Panc1 (cell line): ENCODE results near the gene CYP2W1. TPM values are rescaled to one million over a fixed set of nuclear protein-coding genes. Genes with fewer than 3 reads are reported as not detected.

Experiments used
- ATAC-seq: fragments of 200-7000 bp; cut with Tn5 transposase; 2 replicates; pipeline ENCODE4 v1.9.1; 2020; ENCODE audit warnings: mild to moderate bottlenecking, moderate library complexity
- BruUV-seq: library from RNA; stranded (reverse); fragments of 400-500 nt; replicated peaks from 2 replicates; lab custom pipeline; 2021; lab: Mats Ljungman, UMichigan
- CTCF ChIA-PET: fragments of 300-600 bp; sonication (Branson Sonifier 250); formaldehyde crosslinking; loops from one replicate; lab custom pipeline; 2022; ENCODE audit warnings: antibody characterized with exemption; lab: Charles Lee
- POLR2A ChIA-PET: fragments of 300-600 bp; sonication (Branson Sonifier 250); formaldehyde crosslinking; loops from one replicate; lab custom pipeline; 2022; ENCODE audit warnings: antibody characterized with exemption; lab: Charles Lee
- DNase-seq: peaks from one replicate; pipeline ENCODE4 v3.0.0-alpha.2; 2010; ENCODE audit warnings: low read depth, low spot score
- H3K27ac ChIP-seq: 2 replicates; pipeline ENCODE4 v1.5.1; 2011; ENCODE audit warnings: mild to moderate bottlenecking, low read length, inconsistent platforms
- H3K27me3 ChIP-seq: fragments of 200-500 bp; sonication (Bioruptor generic); 2 replicates; pipeline ENCODE4 v1.6.0; 2014; ENCODE audit warnings: low read length, inconsistent platforms; ENCODE audit not compliant: control insufficient read depth, insufficient read depth
- H3K36me3 ChIP-seq: fragments of 200-500 bp; sonication (Bioruptor generic); 2 replicates; pipeline ENCODE4 v1.5.1; 2014; ENCODE audit warnings: inconsistent platforms, mild to moderate bottlenecking, low read length, moderate library complexity; ENCODE audit not compliant: control insufficient read depth, insufficient read depth
- H3K4me1 ChIP-seq: 2 replicates; pipeline ENCODE4 v1.5.1; 2011; ENCODE audit warnings: inconsistent platforms, mild to moderate bottlenecking, low read length, moderate library complexity; ENCODE audit not compliant: control insufficient read depth, insufficient read depth
- H3K4me3 ChIP-seq, 2 experiments: 2 replicates each; pipeline ENCODE4 v1.5.1; 2011 to 2012; ENCODE audit warnings: low read depth in 2 of 2, low read length in 2 of 2, mild to moderate bottlenecking in 2 of 2, inconsistent platforms in 1 of 2, moderate library complexity in 1 of 2
- H3K9me3 ChIP-seq: fragments of 200-500 bp; sonication (Bioruptor generic); 2 replicates; pipeline ENCODE4 v1.5.1; 2014; ENCODE audit warnings: low read depth, mild to moderate bottlenecking, inconsistent platforms, low read length, moderate library complexity; ENCODE audit not compliant: control insufficient read depth, insufficient read depth
- POLR2AphosphoS5 ChIP-seq: IDR thresholded peaks from 2 replicates; pipeline ENCODE4 v1.6.1; 2012; ENCODE audit warnings: mild to moderate bottlenecking, low read depth, low read length, moderate library complexity
- REST ChIP-seq, 2 experiments: IDR thresholded peaks; 2 replicates each; pipeline ENCODE4 v1.6.1; 2011 to 2012; ENCODE audit warnings: low read depth in 2 of 2, control low read depth in 1 of 2, low read length in 1 of 2, mild to moderate bottlenecking in 1 of 2, moderate library complexity in 1 of 2; ENCODE audit not compliant: insufficient read depth in 1 of 2
- SIN3A ChIP-seq: IDR thresholded peaks from 2 replicates; pipeline ENCODE4 v1.6.1; 2012; ENCODE audit warnings: low read depth, mild to moderate bottlenecking, low read length, moderate library complexity, borderline replicate concordance; ENCODE audit not compliant: insufficient read depth
- TCF7L2 ChIP-seq: IDR thresholded peaks from 2 replicates; pipeline ENCODE4 v1.6.1; 2011; ENCODE audit warnings: mild to moderate bottlenecking, low read depth, low read length, inconsistent platforms
- in situ Hi-C: cut with HindIII; loops from 2 replicates; pipeline ENCODE4 v1.10.0; 2016; ENCODE audit warnings: low sequenced_read_pairs, low pct_unique_long_range_greater_than_20kb
- intact Hi-C: fragments of 100-400 bp; cut with micrococcal nuclease; formaldehyde crosslinking; loops from one replicate; pipeline ENCODE4 v1.10.0; 2022; ENCODE audit not compliant: unreplicated experiment
- total RNA-seq: library from RNA; stranded (reverse); gene quantifications from one replicate; pipeline ENCODE4 v1.2.1, GENCODE V29; 2021; ENCODE audit not compliant: unreplicated experiment
- TF ChIP-seq, protein P1 (sequence below): fragments of 450-650 bp; IDR thresholded peaks from 2 replicates; pipeline ENCODE4 v1.5.1; 2017; ENCODE audit warnings: mild to moderate bottlenecking

Gene CYP2W1
- total RNA-seq, 1 experiment from 2014 or later = 0.74 TPM

DNA sequence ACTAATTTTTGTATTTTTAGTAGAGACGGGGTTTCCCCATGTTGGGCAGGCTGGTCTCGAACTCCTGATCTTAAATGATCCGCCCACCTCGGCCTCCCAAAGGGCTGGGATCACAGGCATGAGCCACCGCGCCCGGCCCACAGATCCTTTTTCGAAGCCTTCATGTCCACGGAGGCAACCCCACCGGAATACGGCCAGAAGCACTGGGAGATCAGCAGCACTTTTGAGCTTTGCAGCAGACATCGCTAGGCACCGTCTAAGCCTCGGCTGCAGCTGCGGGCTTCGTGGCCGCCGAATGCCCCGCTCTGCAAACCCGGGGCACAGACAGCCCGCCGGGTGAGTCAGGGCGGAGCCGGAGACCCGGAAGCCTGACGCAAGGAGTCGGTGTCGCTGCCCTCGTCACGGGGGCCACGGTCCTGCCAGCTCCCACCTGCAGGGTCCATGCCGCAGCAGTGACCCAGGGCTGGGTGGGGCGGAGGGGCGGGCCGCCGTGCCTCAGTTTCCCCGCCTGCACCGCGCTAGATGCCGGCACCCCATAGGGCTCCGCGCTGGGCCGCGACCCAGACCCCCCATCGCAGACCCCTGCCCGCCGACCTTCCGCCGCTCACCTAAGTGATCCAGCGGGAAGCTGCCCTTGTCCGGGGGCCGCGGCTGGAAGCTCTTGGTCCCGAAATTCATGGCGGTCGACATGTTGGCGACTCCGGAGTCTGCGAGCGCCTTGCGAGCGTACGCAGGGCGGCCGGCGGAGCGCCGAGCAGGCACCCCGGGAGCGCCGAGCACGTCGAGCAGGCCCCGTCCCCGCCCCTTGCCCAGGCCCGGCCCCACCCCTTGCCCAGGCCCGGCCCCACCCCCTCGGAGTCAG is 7.9 kb upstream of the CYP2W1 start, which contains the start of gene COX19:
COX19 (minus strand) TSS at position 730 of the 862 bp plus-strand sequence; CDS start at position 690, 40 bp downstream.
- ATAC-seq (peak; percentile 95), DNase-seq (peak; percentile 36)
- TF ChIP-seq REST (IDR thresholded peaks at IDR 0.05; ENCODE audit: insufficient read depth in 1 of 2, low read depth in 2 of 2, low read length in 1 of 2) = 0 out of 4 replicates have a peak, but pooled peaks of 1 of the 2 experiments have one; percentile 10
- TF ChIP-seq, protein P1, sequence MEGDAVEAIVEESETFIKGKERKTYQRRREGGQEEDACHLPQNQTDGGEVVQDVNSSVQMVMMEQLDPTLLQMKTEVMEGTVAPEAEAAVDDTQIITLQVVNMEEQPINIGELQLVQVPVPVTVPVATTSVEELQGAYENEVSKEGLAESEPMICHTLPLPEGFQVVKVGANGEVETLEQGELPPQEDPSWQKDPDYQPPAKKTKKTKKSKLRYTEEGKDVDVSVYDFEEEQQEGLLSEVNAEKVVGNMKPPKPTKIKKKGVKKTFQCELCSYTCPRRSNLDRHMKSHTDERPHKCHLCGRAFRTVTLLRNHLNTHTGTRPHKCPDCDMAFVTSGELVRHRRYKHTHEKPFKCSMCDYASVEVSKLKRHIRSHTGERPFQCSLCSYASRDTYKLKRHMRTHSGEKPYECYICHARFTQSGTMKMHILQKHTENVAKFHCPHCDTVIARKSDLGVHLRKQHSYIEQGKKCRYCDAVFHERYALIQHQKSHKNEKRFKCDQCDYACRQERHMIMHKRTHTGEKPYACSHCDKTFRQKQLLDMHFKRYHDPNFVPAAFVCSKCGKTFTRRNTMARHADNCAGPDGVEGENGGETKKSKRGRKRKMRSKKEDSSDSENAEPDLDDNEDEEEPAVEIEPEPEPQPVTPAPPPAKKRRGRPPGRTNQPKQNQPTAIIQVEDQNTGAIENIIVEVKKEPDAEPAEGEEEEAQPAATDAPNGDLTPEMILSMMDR = no peak
- TF ChIP-seq POLR2AphosphoS5 = peak; percentile 95
- peak; percentile 82; the same call in 1 of the 2 replicates for TF ChIP-seq SIN3A
- ChIA-PET CTCF (interaction anchor here (0.5 to 1.8 kb wide), 3 partner anchors 10 to 100 kb away, joined by 4 to 9 read pairs (median 4); no protein-coding TSS in a partner anchor), POLR2A (interaction anchor here (0.6 to 0.8 kb wide), 3 partner anchors 13 to 113 kb away, joined by 3 to 9 read pairs (median 7); partner anchors contain the start of gene GPER1)
- Histone ChIP-seq H3K36me3 (peaks cover 21% of the 10 kb centered on the region), H3K4me3 (peak within 1 kb of the TSS; percentile 86 to 95), H3K4me1 (peaks cover 16% of the 10 kb centered on the region), H3K27me3 (no peaks in the 10 kb centered on the region), H3K27ac (peak within 1 kb of the TSS; percentile 76), H3K9me3 (no peaks in the 10 kb centered on the region)
- in situ Hi-C loops (loop anchor here (25.0 kb wide), 1 partner anchor 162 kb away; a partner anchor contains a TSS), intact Hi-C loops (no loop called here)
- TSS peak; percentile 48 for BruUV-seq

DNA sequence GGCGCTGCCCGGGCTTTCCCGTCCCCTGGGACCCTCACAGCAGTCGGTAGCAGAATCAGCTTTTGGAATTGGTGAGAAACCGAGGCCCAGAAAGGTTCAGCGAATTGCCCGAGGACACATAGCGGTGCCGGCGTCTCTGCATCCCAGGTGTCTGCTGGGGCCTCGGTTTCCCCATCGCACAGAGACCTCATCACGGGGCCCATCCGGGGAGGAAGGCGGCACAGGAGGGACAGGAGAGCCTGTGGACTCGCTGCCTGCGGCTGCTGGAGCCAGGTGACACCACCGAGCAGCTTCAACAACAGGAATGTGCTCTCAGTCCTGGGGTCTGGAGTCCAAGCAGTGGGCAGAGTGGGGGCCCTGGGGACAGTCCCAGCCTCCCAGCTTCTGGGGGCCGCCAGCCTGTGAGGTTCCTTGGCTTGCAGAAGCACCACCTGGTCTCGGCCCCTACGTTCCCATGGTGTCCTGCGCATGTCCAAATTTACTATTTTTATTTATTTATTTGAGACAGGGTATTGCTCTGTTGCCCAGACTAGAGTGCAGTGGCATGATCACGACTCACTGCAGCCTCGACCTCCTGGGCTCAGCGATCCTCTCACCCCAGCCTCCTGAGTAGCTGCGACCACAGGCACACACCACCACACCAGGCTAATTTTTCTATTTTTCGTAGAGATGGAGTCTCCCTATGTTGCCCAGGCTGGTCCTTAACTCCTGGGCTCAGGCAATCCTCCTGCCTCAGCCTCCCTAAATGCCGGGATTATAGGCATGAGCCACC is 7.1 kb upstream of the CYP2W1 start:
- POLR2A ChIA-PET = interaction anchor here (0.6 to 0.8 kb wide), 3 partner anchors 12 to 112 kb away, joined by 3 to 9 read pairs (median 7); partner anchors contain the start of gene GPER1

More for the DNA sequence above, 7.1 kb upstream of the CYP2W1 start:
- no peak for TF ChIP-seq POLR2AphosphoS5
- TF ChIP-seq REST (IDR thresholded peaks at IDR 0.05; ENCODE audit: insufficient read depth in 1 of 2, low read depth in 2 of 2, low read length in 1 of 2) = no peak
- no peak for TF ChIP-seq TCF7L2
- TF ChIP-seq, protein P1 = no peak
- TF ChIP-seq SIN3A = no peak
- Histone ChIP-seq H3K4me1 (peaks cover 16% of the 10 kb centered on the region), H3K36me3 (peaks cover 20% of the 10 kb centered on the region), H3K9me3 (no peaks in the 10 kb centered on the region), H3K27me3 (no peaks in the 10 kb centered on the region), H3K27ac (peak overlapping the region; percentile 76), H3K4me3 (peak overlapping the region; percentile 86 to 95)
- intact Hi-C loops = no loop called here
- ATAC-seq = peak; percentile 10
- CTCF ChIA-PET = interaction anchor here (0.5 to 1.8 kb wide), 3 partner anchors 10 to 99 kb away, joined by 4 to 9 read pairs (median 4); no protein-coding TSS in a partner anchor
- no TSS peak for BruUV-seq
- in situ Hi-C loops = no loop called here
- DNase-seq = no peak
